Smooth muscle cell (in vitro differentiated cells): Measurements from ENCODE around the gene MYLIP. TPM values are rescaled to one million over a fixed set of nuclear protein-coding genes. Genes with fewer than 3 reads are reported as not detected.

Source experiments
- DNase-seq: peaks from one replicate; lab custom pipeline; 2025; ENCODE audit not compliant: unreplicated experiment; lab: John Stamatoyannopoulos, UW
- H2AFZ ChIP-seq: fragments of 200-600 bp; sonication (generic); 2 replicates; pipeline ENCODE4 v1.6.0; 2016; ENCODE audit warnings: antibody characterized with exemption, low read depth, mild to moderate bottlenecking
- H3F3A ChIP-seq: fragments of 200-600 bp; sonication (generic); 2 replicates; pipeline ENCODE4 v1.6.0; 2017; ENCODE audit warnings: antibody characterized with exemption, low read depth
- H3K27ac ChIP-seq: fragments of 200-600 bp; sonication (generic); 2 replicates; pipeline ENCODE4 v1.5.1; 2016; ENCODE audit warnings: low read depth, mild to moderate bottlenecking
- H3K27me3 ChIP-seq: fragments of 200-600 bp; sonication (generic); 2 replicates; pipeline ENCODE4 v1.6.1; 2016; ENCODE audit warnings: low read depth, mild to moderate bottlenecking
- H3K36me3 ChIP-seq: fragments of 200-600 bp; sonication (generic); 2 replicates; pipeline ENCODE4 v1.5.1; 2016; ENCODE audit warnings: low read depth
- H3K4me1 ChIP-seq: fragments of 200-600 bp; sonication (generic); 2 replicates; pipeline ENCODE4 v1.5.1; 2016; ENCODE audit warnings: low read depth
- H3K4me2 ChIP-seq: fragments of 200-600 bp; sonication (generic); 2 replicates; pipeline ENCODE4 v1.6.0; 2016; ENCODE audit warnings: mild to moderate bottlenecking
- H3K4me3 ChIP-seq: fragments of 200-600 bp; sonication (generic); 2 replicates; pipeline ENCODE4 v1.5.1; 2016; ENCODE audit warnings: mild to moderate bottlenecking
- H3K79me2 ChIP-seq: fragments of 200-600 bp; sonication (generic); 2 replicates; pipeline ENCODE4 v1.6.0; 2016; ENCODE audit warnings: low read depth, mild to moderate bottlenecking
- H3K9ac ChIP-seq: fragments of 200-600 bp; sonication (generic); 2 replicates; pipeline ENCODE4 v1.6.0; 2016; ENCODE audit warnings: low read depth
- H3K9me3 ChIP-seq: fragments of 200-600 bp; sonication (generic); replicated peaks from 2 replicates; pipeline ENCODE4 v1.5.1; 2016; ENCODE audit warnings: low read depth
- H4K20me1 ChIP-seq: fragments of 200-600 bp; sonication (generic); 2 replicates; pipeline ENCODE4 v1.6.0; 2016; ENCODE audit warnings: low read depth
- CTCF ChIP-seq: fragments of 200-600 bp; sonication (generic); IDR thresholded peaks from 2 replicates; pipeline ENCODE4 v1.5.1; 2017; ENCODE audit warnings: borderline replicate concordance, mild to moderate bottlenecking, antibody characterized with exemption; ENCODE audit not compliant: insufficient read depth, poor library complexity, severe bottlenecking
- WGBS: methylation state at CpG from one replicate; pipeline ENCODE4 v1.1.7; 2016; ENCODE audit warnings: low lambda C conversion rate; 5-methylcytosine and 5-hydroxymethylcytosine counted together
- polyA plus RNA-seq: library from polyadenylated mRNA; unstranded; fragments of >200 nt; fragmentation: Nextera tagmentation; extraction: Ambion mirVana; gene quantifications from 2 replicates; pipeline ENCODE4 v1.2.1, GENCODE V29; 2016
- total RNA-seq: library from RNA; depleted of rRNA; stranded (reverse); fragments of >200 nt; gene quantifications from 2 replicates; pipeline ENCODE4 v1.2.3, GENCODE V29; 2014

MYLIP gene
- total and polyA plus RNA-seq, 2 experiments from 2014 or later: 25.0 to 29.9 TPM

- H4K20me1 ChIP-seq: no peaks in the 10 kb centered on the region
- no peak for TF ChIP-seq CTCF
- no peaks in the 10 kb centered on the region for H3K27me3 ChIP-seq
- no peaks in the 10 kb centered on the region for H3K79me2 ChIP-seq
- no peak overlapping the region for H3K27ac ChIP-seq
- no peak overlapping the region for H3K4me3 ChIP-seq
- 94% methylated on average over 7 of the region's 7 CpGs for WGBS
- H3K9ac ChIP-seq: no peak overlapping the region
- H3K4me2 ChIP-seq: no peak overlapping the region
- no peak for DNase-seq
- no peaks in the 10 kb centered on the region for H3F3A ChIP-seq
- no peaks in the 10 kb centered on the region for H3K36me3 ChIP-seq
- H3K4me1 ChIP-seq: peaks cover 15% of the 10 kb centered on the region
- H2AFZ ChIP-seq: no peak overlapping the region
- H3K9me3 ChIP-seq: no peaks in the 10 kb centered on the region
Measured at GRCh38 chr6:16158943-16159557, 30.2 kb downstream of the MYLIP start.

- Histone ChIP-seq H3K9me3 (no peaks in the 10 kb centered on the region), H3K27me3 (no peaks in the 10 kb centered on the region), H3K27ac (no peak overlapping the region), H3K9ac (no peak overlapping the region), H3K79me2 (no peaks in the 10 kb centered on the region), H3K36me3 (no peaks in the 10 kb centered on the region), H3K4me3 (no peak overlapping the region), H3F3A (no peaks in the 10 kb centered on the region), H3K4me1 (peaks cover 16% of the 10 kb centered on the region), H3K4me2 (no peak overlapping the region), H4K20me1 (no peaks in the 10 kb centered on the region), H2AFZ (no peak overlapping the region)
- WGBS: 98% methylated on average over 11 of the region's 11 CpGs
- no peak for TF ChIP-seq CTCF
- DNase-seq: no peak
Measured at GRCh38 chr6:16160794-16161193, 31.9 kb downstream of the MYLIP start.

GRCh38 chr6:16162003-16162402, 33.1 kb downstream of the MYLIP start:
- Histone ChIP-seq H3K9ac (no peak overlapping the region), H3K4me1 (peaks cover 20% of the 10 kb centered on the region), H4K20me1 (no peaks in the 10 kb centered on the region), H3K27ac (no peak overlapping the region), H3K27me3 (no peaks in the 10 kb centered on the region), H3K36me3 (no peaks in the 10 kb centered on the region), H3K4me2 (no peak overlapping the region), H3K4me3 (no peak overlapping the region), H2AFZ (no peak overlapping the region), H3K79me2 (no peaks in the 10 kb centered on the region), H3F3A (peaks cover 6% of the 10 kb centered on the region), H3K9me3 (no peaks in the 10 kb centered on the region)
- DNase-seq: no peak
- 91% methylated on average over 2 of the region's 2 CpGs for WGBS
- no peak for TF ChIP-seq CTCF

GRCh38 chr6:16163066-16163465, 34.2 kb downstream of the MYLIP start:
- H3F3A ChIP-seq: peaks cover 11% of the 10 kb centered on the region
- H2AFZ ChIP-seq: no peak overlapping the region
- no peaks in the 10 kb centered on the region for H3K79me2 ChIP-seq
- no peak for DNase-seq
- 72% methylated on average over 1 of the region's 1 CpG for WGBS
- H3K36me3 ChIP-seq: no peaks in the 10 kb centered on the region
- TF ChIP-seq CTCF: no peak
- H3K27ac ChIP-seq: no peak overlapping the region
- no peak overlapping the region for H3K9ac ChIP-seq
- peaks cover 21% of the 10 kb centered on the region for H3K4me1 ChIP-seq
- H3K4me2 ChIP-seq: peak overlapping the region; percentile 4
- no peaks in the 10 kb centered on the region for H4K20me1 ChIP-seq
- H3K4me3 ChIP-seq: no peak overlapping the region
- H3K27me3 ChIP-seq: no peaks in the 10 kb centered on the region
- no peaks in the 10 kb centered on the region for H3K9me3 ChIP-seq
